Ovary (tissue), 9 donors: ENCODE data around the gene CERK. TPM values are rescaled to one million over a fixed set of nuclear protein-coding genes. Genes with fewer than 3 reads are reported as not detected.

Experiments
- DNase-seq, 5 donors: peaks; one replicate each; pipeline ENCODE4 v3.0.0-alpha.2; 2019 to 2020
- H3K27ac ChIP-seq, 2 donors: fragments of 200-600 bp; one replicate each; pipeline versions ENCODE4 v1.5.1 to v1.8.0; 2019 to 2022
- H3K27me3 ChIP-seq: fragments of 200-600 bp; one replicate; pipeline ENCODE4 v1.8.0; 2022
- H3K36me3 ChIP-seq: fragments of 200-600 bp; sonication (generic); one replicate; pipeline ENCODE4 v1.5.1; 2019
- H3K4me1 ChIP-seq: one replicate; pipeline ENCODE4 v1.8.1; 2013; ENCODE audit warnings: mild to moderate bottlenecking, moderate library complexity; ENCODE audit not compliant: insufficient read depth
- H3K4me3 ChIP-seq: fragments of 200-600 bp; sonication (generic); one replicate; pipeline ENCODE4 v1.5.1; 2017
- H3K9me3 ChIP-seq, 2 donors: fragments of 200-600 bp in 1 of 2; sonication (generic) in 1 of 2; one replicate each; pipeline versions ENCODE4 v1.5.1 to v1.8.1; 2013 to 2019; ENCODE audit warnings: mild to moderate bottlenecking in 1 of 2, moderate library complexity in 1 of 2
- CTCF ChIP-seq, 3 donors: fragments of 450-650 bp in 2 of 3; fragments of 200-600 bp in 1 of 3; IDR thresholded peaks; one replicate each; pipeline versions ENCODE4 v1.5.1 to v1.8.0; 2016 to 2022; ENCODE audit warnings: antibody characterized with exemption in 3 of 3, mild to moderate bottlenecking in 1 of 3
- EP300 ChIP-seq: sonication (generic); formaldehyde crosslinking; IDR thresholded peaks from one replicate; pipeline ENCODE4 v1.6.1; 2017; ENCODE audit warnings: antibody characterized with exemption
- POLR2A ChIP-seq: fragments of 450-650 bp; IDR thresholded peaks from one replicate; pipeline ENCODE4 v1.6.1; 2017; ENCODE audit warnings: antibody characterized with exemption, mild to moderate bottlenecking, moderate library complexity
- WGBS, 3 donors: extraction: QIAGEN DNeasy Blood & Tissue Kit in 1 of 3; methylation state at CpG; one replicate each; pipeline versions ENCODE4 v1.1.5 to v1.1.7; 2013 to 2017; 5-methylcytosine and 5-hydroxymethylcytosine counted together
- intact Hi-C, 4 donors: fragments of 100-400 bp; cut with DNase I; formaldehyde crosslinking; loops; one replicate each; pipeline versions ENCODE4 v1.11.0 to v1.15.1; 2022 to 2023
- polyA plus RNA-seq, 2 donors: library from polyadenylated mRNA; stranded (reverse); fragments of 200-250 nt in 1 of 2; fragments of 350-450 nt in 1 of 2; fragmentation: Illumina TruSeq in 1 of 2; extraction: RNeasy Lipid Tissue Mini Kit (QIAGEN cat#74804) in 1 of 2; gene quantifications; one replicate each; pipeline ENCODE4 v1.2.3, GENCODE V29; 2013 to 2014
- total RNA-seq, 7 donors: library from RNA; depleted of rRNA in 2 of 7; stranded (reverse); fragments of >200 nt in 2 of 7; fragmentation: NEBNext Ultra II Directional in 3 of 7; extraction: Animal tissue kit (Norgen Biotek cat#: 25700) in 3 of 7; gene quantifications; one replicate each; pipeline versions ENCODE4 v1.1.0 to v1.2.4, GENCODE V29; 2016 to 2023
- donor health status: DM: no; HTN: no; CAD: no; lungs with moderate emphysema.
- donor health status: DM: no; HTN: no; CAD: no.
- donor health status: Bipolar disorder and iron deficiency.
- donor health status: DM: yes; HTN: yes; CAD: no.
- donor health status: DM: no; HTN: no; CAD: no.
- donor health status: DM: yes; HTN: yes; CAD: no.

The CERK gene
- total and polyA plus RNA-seq, 9 donors = 27.1 to 71.1 (median 46.8) TPM

- Histone ChIP-seq H3K4me1 (no peaks in the 10 kb centered on the region), H3K27ac (no peak overlapping the region), H3K36me3 (no peaks in the 10 kb centered on the region), H3K4me3 (no peak overlapping the region), H3K9me3 (no peaks in the 10 kb centered on the region), H3K27me3 (no peaks in the 10 kb centered on the region)
- TF ChIP-seq EP300 = no peak
- no peak for TF ChIP-seq POLR2A
- no peak for TF ChIP-seq CTCF (IDR thresholded peaks at IDR 0.05)
- 61 to 69% (median 66%) methylated on average over 7 of the region's 7 CpGs for WGBS, 3 donors
- intact Hi-C loops = no loop called here
- no peak for DNase-seq
These were observed 96.2 kb downstream of the CERK start for GRCh38 chr22:46641811-46642266.

GRCh38 chr22:46640293-46641055 lies 97.6 kb downstream of the CERK start:
- intact Hi-C loops = no loop called here
- Histone ChIP-seq H3K27ac (no peak overlapping the region), H3K27me3 (no peaks in the 10 kb centered on the region), H3K36me3 (no peaks in the 10 kb centered on the region), H3K9me3 (no peaks in the 10 kb centered on the region), H3K4me3 (no peak overlapping the region), H3K4me1 (no peaks in the 10 kb centered on the region)
- no peak for TF ChIP-seq EP300
- TF ChIP-seq CTCF (IDR thresholded peaks at IDR 0.05) = no peak
- TF ChIP-seq POLR2A = no peak
- DNase-seq = no peak
- 26 to 41% (median 35%) methylated on average over 24 of the region's 24 CpGs for WGBS, 3 donors

- H3K4me3 ChIP-seq = no peak overlapping the region
- no peaks in the 10 kb centered on the region for H3K27me3 ChIP-seq
- no peaks in the 10 kb centered on the region for H3K9me3 ChIP-seq
- intact Hi-C loops = no loop called here
- no peak for DNase-seq
- no peak for TF ChIP-seq CTCF (IDR thresholded peaks at IDR 0.05)
- no peak for TF ChIP-seq EP300
- no peak for TF ChIP-seq POLR2A
- no peaks in the 10 kb centered on the region for H3K36me3 ChIP-seq
- H3K27ac ChIP-seq = no peak overlapping the region
- no peaks in the 10 kb centered on the region for H3K4me1 ChIP-seq
- WGBS, 3 donors = 91 to 93% (median 92%) methylated on average over 11 of the region's 11 CpGs
These were observed 98.2 kb downstream of the CERK start for GRCh38 chr22:46639843-46640242.

GRCh38 chr22:46638601-46639431 lies 99.2 kb downstream of the CERK start:
- H3K9me3 ChIP-seq = no peaks in the 10 kb centered on the region
- WGBS, 3 donors = 65 to 70% (median 69%) methylated on average over 18 of the region's 18 CpGs
- intact Hi-C loops = no loop called here

More at GRCh38 chr22:46638601-46639431, 99.2 kb downstream of the CERK start:
- Histone ChIP-seq H3K27me3 (no peaks in the 10 kb centered on the region), H3K27ac (no peak overlapping the region), H3K4me3 (no peak overlapping the region), H3K36me3 (no peaks in the 10 kb centered on the region), H3K4me1 (no peaks in the 10 kb centered on the region)
- no peak for DNase-seq
- TF ChIP-seq POLR2A = no peak
- no peak for TF ChIP-seq CTCF (IDR thresholded peaks at IDR 0.05)
- no peak for TF ChIP-seq EP300
